Stimulated activated CD4-positive, alpha-beta T cell treated with anti-CD3 and anti-CD28 coated beads, Interleukin-2, amount 100 ng/mL, for 24 hours (primary cell): ENCODE measurements around the gene USP7.
"Not testable (repeated sequence)": the region's sequence is repeated elsewhere in the genome, so short reads cannot be mapped to it uniquely, and the experiment has no call there.

Experiments
- DNase-seq, 2 donors: peaks; one replicate each; pipeline ENCODE4 v3.0.0-alpha.2; 2020

USP7 gene

DNA sequence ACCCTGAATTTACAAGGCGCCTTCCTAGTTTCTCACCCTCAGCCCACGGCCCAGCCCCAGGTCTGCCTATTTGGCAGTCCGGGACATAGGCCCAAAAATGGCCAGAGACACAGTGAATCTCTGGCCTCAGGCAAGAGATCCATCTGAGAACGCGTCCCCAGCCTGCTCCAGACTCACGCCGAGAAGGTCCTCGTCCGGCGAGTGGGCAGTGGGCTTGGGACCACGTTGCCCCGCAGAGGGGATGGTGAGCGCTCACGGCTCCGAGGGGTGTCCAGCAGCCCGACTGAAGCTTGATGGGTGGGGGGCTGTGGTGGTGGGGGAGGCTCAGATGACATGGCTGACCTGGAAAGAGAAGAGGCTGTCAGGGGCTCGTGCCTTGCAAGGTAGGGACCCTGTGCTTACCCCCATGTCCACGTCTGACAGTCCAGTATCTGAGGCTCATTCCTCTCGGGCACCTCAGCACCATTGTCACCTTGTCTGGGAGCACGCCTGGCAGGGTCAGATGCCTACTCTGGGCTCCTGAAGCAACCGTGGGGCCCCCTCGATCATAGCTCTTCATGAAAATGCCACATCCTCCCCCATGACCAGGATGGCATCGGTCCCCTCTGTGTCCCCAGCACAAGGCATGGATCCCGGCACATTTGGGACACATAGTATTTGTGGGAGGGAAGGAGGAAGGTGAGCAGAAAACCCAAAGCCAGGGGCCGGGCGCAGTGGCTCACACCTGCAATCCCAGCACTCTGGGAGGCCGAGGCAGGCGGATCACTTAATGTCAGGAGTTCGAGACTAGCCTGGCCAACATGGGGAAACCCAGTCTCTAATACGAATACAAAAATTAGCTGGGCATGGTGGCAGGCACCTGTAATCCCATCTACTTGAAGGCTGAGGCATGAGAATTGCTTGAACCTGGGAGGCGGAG is 104.5 kb downstream of the USP7 start:
- DNase-seq: no peak

DNA sequence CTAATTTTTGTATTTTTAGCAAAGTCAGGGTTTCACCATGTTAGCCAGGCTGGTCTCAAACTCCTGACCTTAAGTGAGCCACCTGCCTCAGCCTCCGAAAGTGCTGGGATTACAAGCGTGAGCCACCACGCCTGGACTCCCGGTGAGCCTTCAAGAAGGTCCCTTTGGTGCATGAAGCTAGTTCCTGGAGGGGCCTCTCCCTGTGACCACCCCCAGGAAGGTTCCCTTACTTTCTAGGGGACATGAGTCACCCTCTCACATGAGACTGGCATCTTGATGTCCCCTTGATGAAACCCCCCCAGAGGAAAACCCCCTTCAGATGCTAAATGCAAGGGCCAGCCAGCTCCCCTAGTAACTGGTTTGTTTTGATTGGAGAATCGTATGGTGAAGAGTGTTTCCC is 107.7 kb downstream of the USP7 start:
- DNase-seq: no peak

DNA sequence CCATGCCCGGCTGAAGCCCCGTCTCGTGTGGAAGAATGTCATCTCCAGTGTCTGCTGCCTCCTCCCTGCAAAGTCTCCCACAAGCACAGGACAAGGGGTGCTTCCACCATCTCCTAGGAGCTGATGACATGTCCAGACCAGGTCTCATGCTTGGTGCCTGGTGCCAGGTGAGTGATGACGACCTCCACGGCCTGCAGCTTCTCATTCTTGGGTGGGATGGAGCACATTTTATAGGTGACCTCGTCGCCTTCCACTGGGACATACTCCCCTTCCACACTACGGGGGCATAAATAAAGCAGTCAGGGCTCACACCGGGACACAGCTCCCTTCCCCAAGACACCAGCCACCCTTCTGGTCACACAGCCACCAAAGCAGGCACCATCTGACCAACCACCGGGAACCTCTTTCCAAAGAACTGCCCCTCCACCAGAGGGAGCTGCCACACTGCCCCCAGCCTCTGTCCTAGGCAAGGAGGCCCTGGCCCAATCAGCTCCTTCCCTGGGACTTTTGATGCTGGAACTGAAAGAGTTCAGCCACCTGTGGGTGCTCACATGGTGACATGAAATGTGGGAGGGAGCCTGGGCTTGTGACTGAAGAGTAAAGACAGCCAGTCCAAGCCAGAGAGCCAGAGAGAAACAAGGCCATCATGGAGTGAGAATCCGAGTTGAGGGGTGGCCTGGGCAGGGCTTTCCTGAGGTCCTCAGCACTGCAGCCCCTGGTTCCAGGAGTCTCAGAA is 108.5 kb downstream of the USP7 start:
- DNase-seq: no peak

DNA sequence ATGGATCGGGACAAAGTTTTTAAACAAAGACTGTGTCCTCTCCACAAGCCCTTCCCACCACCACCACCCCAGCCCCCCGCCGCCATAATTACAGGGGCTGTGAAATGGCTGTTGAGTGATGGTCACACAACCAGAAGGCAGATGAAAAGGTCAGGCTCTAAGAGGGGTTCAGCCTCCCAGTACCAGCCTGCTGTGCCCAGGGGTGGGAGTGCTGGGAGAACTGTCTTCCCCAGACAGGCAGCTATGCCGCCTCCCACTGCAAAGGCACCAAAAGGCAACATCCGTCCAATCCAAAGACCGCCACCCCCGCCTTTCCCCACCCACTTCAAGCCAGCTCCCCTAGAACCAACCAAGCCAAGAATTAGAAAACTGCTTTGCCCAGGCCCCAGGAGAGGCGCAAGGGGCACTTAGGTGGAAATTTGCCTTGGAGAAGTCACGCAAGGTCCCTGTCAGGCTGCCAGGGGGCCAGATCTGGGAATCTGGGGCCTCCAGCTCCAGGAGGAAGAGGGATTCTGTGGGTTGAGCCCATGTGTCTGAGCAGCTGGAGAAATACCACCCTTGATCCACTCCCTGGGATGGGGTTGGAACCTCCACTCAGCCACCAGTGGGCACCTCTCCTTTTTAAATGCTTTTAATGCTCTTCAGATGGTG is 109.3 kb downstream of the USP7 start:
- DNase-seq: no peak

DNA sequence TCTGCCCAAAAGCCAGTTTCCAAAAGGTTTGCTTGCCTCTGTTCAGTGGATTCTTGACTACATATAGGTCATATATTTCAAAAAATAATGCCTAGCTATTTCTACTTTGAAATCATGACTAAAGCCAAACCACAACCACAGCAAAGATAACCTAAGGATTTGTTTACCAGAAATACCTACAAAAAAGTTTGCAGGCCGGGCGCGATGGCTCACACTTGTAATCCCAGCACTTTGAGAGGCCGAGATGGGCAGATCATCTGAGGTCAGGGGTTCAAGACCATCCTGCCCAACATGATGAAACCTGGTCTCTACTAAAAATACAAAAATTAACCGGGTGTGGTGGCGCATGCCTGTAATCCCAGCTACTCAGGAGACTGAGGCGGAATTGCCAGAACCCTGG is 110.1 kb downstream of the USP7 start:
- DNase-seq: no peak

DNA sequence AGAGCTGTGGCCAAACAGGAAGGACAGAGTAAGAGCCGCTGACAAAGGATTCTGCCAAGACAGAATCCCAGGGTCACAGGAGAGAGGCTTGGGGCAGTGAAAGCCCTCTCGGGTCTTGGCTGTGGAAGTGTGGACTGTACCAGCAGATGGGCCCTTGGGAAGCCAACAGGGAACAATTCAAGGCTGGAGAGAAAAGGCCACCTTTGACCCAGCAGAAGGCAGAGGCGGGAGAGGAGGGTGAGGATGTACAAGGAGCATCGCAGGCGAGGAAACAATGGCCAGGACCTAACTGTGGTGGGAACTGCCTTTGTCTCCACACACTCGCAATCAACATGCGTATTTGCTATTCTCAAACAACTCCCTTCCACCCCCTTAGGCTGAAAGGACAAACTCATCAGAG is 110.6 kb downstream of the USP7 start:
- DNase-seq: no peak

DNA sequence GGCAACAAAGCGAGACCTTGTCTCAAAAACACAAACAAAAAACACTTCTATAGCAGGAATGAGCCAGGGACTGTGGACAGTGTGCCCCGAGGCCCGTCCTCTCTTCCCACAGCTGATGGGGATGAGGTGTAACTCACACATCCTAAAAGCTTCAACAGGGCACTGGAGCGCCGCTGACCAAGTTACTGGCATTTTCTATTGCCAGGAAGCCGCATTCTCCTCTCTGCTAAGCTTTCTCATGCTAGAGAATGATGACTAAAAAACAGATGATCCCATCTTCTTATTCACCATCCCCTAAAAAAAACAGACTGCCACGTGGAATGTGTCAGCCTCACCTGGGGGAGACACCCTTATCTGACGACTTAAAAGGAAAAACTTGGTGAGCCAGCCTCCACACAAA is 111.2 kb downstream of the USP7 start:
- no peak for DNase-seq

DNA sequence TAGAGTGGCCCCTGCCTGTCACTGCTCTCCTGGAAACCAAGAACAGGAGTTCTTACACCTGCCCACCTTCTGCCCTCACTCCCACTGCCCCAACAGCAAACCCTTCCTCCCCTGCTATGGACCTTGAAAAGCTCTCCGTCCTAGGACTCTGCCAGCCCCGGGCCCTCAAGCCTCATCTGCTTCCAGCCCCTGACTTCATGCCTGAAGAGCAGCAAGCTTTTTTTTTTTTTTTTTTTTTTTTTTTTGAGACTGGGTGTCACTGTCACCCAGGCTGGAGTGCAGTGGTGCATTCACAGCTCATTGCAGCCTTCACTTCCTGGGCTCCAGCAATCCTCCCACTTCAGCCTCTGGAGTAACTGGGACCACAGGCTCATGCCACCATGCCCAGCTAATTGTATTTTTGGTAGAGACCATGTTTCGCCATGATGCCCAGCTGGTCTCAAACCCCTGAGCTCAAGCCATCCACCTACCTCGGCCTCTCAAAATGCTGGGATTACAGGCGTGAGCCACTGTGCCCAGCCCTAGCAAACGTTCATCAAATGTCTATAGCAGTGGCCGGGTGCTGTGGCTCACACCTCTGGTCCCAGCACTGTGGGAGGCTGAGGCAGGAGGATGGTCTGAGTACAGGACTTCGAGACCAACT is 111.8 kb downstream of the USP7 start:
- DNase-seq: no peak

DNA sequence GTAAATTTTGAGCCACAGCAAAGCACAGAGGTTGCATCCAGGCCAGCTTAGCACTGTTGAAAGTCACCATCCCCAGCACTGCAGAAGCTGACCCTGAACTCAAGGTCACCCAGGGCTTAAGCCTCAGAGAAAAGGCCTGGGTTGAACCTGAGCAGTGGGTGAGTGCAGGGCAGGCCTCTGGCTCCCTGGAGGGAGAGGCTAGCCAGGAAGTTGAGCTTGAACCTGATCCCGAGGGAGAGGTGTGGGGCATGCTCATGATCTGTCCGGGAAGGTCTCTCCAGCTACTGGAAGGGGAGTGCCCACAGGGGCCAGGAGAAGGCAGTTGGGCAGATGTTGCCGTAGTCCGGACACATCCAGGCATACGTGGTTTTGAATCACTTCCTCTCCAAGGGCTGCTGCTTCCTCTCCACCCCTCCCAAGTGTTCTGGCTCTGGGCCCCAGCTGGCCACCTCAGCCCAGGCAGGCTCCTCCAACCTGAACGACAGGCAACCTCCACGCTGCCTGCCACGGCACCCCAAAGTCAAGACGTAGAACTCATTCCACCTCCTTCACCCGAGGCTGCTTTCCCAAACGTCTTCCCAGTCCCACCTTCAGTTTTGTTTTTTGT is 113.3 kb downstream of the USP7 start:
- DNase-seq: no peak

DNA sequence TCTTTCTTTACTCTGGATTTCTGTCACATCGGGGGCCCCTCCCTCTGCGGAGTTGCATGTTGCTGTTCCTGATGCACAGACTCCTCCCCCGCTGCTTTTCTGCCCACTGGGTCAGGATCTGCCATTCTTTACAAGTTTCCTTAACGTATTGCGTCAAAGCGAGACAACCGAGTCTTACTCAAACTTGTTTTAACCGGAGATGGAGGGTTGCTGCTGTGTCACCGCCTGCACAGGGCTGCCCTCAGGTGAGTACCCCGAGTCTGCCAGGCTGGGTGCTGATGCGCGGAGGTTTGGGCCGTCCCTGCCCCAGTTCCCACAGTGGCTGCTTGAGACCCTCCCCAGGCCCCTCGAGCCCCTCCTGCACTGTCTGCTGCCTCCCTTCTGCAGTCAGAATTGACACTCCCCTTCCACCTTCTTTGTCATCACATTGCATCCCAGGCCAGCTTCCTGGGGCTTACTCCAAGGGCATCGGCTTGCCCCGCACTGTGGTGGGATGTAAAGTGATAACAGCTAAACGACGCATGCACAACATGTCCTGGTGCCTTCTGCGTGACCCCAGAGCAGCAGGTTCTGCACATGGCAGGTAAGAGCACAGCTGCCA is 114.2 kb downstream of the USP7 start:
- DNase-seq: no peak

DNA sequence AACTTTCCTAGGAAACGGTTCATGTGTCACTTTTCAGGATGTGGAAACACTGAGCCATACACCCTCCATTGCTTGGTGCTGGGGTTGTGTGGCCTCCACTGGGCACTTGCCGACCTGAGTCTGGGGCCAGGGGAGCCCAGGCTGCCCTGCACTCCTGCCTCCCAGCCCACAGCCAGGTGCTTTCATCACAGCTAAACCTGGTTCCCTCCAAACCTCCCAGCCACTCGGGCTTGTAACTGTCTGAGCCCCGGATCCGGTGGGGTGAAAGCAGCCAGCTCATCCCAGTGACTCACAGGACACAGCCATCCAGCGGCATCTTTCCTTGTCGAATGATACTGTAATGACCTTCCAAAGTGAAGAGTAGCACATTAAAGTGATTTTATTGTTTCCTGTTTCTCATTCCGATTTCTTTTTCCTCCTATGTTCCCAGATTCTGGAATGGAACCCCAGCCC is 114.7 kb downstream of the USP7 start:
- DNase-seq: no peak

DNA sequence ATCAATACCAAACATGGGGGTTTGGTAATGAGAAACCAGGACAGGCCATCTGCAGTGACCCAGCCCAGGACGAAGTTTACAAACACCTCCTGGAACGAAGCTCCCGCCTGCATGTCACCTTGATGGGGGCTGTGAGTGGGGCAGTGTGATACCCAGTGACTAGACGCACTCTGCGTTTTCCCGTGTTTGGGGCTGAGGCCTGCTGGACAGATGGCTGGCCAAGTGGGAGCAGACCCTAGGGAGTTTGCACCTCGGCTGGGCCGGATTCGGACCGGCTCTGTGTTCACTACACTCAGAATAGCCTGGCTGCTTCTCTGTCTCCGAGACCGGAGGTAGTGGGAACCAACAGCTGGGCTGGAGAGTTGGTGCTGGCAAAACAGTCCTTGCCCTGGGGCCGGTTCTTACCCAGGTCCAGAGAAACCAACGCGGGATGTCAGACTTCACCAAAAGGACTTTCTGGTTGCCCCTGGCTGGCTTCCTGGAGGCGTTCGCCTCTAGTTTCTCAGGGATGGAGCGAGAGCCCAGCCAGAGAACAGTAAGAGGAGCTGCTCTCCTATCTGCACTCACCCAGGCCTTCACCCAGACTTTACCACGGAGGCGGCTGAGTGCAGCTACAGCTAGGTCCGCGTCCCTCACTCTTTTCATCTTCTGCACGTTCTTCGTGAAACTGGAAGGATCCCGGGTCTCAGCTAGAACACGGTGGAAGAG is 115.3 kb downstream of the USP7 start:
- DNase-seq: no peak

DNA sequence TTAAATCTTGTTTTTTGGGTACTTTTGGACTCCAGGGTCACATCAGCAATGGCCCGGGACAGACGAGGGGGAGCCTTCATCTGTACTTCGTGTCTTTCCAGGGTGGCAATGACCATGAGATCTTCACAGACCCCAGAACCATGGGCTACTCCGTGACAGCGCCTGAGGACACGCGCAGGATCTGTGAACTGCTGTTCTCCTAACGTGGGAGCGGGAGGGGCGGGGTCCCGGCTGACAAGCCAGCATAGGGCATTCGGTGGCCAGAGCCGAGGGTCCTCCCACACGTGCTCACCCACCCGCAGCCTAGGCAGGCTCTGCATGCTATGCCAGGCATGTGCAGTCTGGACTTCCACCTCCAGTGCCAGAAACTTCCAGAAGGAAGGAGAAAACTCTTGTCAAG is 116.1 kb downstream of the USP7 start:
- DNase-seq: no peak

DNA sequence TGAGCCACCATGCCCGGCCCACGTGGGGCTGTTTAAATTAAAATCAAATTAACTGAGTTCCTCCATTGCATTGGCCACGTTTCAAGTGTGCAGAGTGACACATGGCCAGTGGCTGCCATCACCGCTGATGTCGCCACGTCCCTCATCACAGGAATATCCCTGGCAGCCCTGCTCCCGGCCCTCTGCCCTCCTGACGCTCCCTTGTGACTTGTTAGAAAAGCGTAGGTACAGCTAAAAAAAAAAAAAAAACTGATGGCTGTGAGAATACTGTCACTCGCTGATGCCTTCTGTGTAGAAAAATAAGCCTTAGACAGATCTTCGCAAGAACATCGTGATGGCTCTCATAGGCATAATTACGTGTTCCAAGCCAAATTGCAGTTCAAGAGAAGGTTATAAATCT is 116.6 kb downstream of the USP7 start:
- no peak for DNase-seq

DNA sequence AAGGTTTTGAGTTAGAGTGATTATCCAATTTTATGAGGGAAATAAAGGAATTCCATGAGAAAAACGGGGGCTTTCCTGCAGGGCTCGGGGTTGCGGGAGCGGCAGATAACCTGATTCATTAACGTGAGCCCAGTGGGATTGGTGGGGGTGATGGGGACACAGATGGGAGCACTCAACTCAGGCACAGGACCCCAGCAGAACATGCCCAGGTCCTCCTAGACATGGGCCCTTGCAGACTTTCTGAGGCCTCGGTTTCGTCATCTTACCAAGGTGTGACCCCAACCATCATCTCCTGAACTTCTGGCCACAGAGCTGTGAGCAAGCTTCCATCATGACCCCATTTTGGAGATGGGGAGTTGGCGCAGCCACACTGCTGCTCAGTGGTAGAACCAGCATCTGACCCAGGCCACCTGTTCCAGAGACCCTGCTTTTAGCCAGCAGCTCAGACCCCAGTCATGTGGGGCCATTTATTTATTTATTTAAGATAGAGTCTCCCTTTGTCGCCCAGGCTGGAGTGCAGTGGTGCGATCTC is 117.2 kb downstream of the USP7 start:
- no peak for DNase-seq

DNA sequence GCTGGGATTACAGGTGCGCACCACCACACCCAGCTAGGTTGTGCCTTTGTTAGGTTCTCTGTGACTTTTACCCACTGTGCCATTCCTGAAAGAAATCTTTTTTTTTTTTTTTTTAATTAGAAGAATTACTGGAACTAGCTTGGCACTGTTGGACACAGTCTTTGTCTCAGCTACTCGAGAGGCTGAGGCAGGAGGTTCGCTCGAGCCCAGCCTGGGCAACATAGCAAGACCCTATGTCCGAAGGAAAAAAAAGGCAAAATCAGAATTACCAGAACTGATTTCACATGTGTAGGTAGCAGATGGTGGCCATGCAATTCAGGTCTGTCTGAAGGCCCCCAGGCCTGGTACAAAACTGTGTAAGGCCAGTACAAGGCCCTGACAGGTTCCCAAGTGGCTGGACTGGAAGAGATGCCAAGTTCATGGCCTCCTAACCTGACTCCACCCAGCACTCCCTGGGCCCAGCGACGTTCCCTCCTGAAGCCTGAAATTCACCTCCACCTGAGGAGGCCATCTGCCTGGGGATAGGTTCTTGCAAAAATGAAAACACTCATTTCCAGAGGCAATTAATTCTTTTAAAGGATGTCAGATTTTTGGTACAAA is 117.9 kb downstream of the USP7 start:
- no peak for DNase-seq

DNA sequence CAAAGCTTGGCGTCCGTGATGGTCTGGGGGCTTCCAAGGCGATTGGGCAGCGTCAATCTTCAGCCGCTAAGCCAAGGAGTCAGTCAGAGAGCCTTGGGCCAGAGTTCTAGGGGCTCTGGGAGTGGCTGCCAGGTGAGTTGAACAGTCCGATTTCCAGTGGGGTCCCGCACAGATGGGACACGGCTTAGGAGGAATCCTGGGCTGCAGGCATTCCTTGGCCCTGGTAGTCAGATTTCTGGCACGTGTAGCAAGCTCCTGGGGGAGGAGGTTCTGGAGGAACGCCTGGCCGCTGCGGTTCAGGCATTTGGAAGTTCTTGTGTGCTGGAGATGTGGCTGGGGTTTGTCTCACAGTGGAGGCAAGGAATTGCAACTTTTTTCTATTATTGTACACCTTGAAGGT is 120.4 kb downstream of the USP7 start:
- not testable (repeated sequence) for DNase-seq
